HK-2 (cell line): ENCODE results near the gene NCKAP5.
A peak's percentile ranks its signal among the peaks of the same experiment; 100 is the strongest.

Experiments used
- DNase-seq: peaks from one replicate; pipeline ENCODE4 v3.0.0-alpha.2; 2018; ENCODE audit not compliant: unreplicated experiment

Gene NCKAP5

DNA sequence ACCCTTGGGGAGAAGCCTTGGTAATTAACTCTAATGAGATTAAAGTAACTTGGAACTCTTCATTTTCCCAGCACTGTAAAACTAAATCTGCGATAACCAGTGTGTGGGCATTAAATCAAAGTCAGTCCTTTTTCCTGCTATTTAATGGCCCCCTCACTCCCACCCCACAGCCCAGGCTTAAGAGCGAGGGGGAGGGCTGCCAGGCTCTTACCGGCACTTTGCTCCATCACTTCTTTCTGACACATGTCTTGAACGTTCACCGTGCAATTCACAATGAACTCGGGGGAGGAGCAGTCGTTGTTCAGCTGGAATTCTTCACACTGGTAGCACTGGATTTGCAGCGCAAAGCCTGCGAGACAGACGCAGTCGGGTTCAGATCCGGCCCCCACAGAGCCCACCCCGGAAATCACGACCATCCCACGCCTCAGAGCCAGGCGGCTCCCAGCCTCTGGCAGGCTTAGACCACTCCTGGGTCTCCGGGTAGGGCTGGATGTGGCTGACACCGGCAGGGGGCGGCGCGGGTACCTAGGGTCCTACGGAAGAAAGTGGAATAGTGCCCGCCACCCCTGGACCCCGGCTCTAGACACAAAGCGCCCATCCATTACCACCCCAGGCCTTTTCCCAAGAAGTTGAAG is 900.0 kb downstream of the NCKAP5 start:
- DNase-seq = peak; percentile 14

DNA sequence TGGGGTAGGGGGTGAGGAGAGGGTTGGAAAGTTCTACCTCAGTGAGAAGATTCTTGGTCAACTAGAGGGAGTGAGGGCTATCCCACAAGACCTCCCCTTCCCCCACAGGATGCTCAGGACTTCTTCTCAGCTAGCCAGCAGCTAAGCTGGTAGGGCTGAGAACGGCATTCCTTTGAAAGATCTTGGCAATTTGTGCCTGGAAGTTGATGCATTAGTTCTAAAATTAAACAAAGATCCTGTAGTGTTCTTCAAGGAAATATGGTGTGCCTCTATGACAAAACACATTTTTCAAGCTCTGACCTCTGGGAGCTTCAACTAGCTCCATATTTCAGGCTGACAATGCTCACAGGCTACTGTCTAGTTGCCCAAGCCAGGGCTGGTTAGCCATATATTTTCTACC is 900.6 kb downstream of the NCKAP5 start:
- no peak for DNase-seq

DNA sequence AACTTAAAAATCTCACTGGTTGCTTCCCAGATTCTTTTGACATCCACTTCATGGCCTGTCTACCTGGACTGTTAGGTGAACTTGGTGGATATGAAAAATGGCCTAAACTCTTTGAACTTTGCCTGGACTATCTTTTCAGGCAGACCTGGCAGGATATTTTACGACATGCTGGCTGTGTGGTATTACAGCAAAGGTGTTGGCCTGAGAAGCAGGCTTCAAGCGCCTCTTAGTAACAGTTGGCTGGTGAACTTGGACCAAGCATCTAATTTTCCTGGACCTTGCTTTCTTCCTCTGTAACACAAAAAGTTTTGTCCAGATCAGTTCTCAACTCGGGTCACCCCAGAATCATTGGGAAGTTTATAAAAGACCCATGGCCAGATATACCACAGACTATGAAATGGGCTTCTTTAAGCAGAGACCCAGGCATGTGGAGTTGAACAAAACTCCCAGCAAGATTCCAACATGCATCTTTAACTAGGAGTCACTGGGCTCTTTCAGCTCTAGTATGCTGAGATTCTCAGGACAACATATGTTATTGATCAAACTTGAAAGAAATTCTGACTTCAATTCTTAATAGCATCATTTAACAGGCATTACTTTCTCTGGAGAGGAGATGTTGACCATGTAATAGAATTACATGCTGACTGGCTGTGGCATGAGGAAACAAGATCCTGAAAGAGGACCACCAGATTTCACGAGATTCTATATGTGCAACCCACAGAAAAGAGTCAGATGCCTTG is 902.7 kb downstream of the NCKAP5 start:
- no peak for DNase-seq

DNA sequence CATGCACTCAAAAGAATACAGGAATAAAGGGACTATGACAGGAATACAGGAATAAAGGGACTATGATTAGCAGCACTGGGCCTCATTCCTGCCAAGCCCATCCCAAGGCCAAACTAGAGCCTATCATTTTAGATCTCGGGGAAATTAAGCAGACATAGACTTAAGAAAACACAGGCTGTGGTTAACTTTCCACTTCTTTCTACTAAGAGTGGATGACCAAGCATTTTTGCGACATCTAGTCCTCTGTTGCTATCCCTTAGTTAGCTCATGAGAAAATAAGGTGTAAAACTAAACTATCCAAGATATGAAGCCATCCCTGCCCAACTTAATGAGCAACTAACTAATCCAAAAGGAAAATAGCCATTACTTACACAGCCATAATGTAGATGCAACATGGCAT is 904.2 kb downstream of the NCKAP5 start:
- DNase-seq = no peak

DNA sequence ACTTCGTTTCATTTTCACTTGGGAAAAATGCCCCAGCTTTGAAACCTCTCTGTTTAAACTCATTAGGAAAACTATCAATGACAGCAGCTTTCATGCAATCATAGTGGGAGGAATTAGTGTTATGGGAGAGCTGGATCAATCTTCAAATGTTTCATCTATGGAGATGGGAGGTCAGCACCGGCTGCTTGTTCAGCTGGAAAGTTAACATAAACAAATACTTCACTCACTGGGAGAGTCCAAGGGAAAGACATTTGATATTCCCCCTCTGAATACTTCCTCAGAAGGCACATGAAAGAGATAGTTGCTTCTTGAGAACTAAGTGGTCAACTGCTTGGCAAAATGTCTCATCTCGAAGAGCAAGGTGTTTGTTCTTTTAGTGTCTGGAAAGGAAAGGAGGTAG is 905.5 kb downstream of the NCKAP5 start:
- no peak for DNase-seq

DNA sequence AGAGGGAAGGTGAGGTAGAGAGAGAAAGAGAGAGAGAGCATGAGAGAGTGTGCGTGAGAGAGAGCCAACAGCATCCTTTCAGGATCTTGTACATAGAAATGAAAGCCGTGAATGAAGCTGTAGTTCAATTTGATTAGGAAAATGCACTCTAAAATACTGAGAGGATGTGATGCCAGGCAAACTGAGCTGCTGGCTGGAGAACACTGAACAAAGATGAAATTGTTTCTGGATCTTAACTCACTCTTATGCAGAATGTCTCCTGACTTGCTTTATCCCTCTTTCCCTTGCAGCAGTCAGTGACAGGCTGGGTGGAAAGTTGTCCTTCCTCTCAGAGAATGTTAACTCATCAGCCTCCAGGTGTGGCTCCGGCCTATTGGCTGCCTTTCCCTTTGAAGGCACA is 908.9 kb downstream of the NCKAP5 start:
- no peak for DNase-seq

DNA sequence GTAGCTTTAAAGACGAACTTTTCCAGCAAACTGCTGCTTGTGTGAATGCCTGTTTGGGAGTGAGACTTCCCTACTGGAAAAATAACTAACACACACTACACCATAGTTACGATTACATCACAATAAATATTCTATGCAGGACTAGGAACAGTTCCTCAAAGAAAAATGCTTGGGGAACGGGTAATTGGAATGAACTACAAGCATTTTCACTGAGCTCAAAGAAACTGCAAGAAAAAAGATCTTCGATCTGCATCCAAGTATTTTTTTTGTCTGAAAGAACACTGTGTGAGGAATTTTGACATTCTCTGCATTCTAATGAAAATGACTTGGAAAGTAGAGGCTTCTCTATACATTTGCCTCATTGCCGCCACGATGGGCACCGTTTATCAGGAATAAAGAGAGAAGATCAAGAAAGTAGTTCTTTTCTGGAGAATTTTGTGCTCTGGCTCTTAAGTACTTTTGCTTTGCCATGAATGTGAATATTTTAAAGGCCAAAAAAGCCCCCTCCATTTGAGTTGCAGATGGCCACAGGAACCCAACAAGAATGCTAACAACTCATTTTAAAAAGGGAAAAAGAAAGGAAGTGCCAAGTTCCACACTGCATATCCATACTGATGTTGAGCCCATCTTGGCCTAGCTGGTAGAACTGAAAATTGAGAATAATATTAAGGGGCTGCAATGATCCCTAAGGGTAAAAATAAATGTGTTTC is 911.8 kb downstream of the NCKAP5 start:
- no peak for DNase-seq

DNA sequence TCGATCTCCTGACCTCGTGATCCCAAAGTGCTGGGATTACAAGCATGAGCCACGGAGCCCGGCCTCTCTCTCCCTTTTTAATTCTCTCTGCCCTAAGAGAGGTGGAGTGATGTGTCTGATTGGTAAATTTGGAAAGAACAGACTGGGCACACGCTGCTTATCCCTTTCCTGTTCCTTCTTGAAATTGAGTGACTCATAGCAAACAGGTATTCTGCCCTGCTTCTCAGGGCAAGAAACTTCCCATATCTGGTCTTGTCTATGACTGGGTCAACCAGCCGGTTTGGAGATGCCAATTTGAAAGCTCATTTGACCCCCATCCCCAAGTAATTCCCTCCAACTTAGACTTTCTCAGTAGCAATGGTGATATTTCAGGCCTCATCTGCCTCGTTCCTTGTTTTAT is 913.3 kb downstream of the NCKAP5 start:
- DNase-seq = no peak

DNA sequence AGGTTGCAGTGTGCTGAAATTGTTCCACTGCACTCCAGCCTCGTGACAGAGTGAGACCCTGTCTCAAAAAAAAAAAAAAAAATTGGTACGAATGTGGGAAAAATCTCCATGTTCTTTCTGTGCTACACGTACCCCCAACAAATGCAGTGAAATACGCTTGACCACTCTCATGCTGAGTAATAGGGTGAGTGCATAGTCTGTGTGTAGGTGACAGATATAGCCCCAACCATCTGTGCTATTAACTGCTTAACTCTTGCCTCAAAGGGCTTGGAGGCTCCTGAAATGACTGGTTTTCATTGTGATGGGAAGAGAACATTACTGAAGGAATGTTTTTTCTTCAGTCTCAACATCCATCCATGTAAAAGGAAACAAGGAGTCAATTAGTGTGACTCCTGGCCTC is 913.9 kb downstream of the NCKAP5 start:
- DNase-seq = no peak

DNA sequence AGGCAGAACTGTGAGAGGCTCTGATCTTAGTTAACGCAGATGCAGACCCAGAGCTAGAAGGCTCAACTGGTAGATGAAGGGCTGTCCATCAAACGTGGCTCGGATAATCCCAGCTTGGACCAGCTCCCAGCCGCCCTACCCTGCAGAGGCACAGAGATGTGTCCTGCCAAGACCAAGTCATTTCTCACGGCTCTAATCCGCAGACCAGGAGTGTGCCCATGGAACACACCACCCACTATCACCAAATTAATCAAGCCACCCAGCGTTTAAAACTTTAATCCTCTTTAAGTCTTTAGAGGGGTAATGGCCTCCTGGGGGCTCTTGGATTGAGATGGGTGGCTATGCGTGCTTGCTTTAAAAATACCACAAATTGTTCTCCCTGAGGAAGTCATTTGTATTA is 915.8 kb downstream of the NCKAP5 start:
- DNase-seq = no peak

DNA sequence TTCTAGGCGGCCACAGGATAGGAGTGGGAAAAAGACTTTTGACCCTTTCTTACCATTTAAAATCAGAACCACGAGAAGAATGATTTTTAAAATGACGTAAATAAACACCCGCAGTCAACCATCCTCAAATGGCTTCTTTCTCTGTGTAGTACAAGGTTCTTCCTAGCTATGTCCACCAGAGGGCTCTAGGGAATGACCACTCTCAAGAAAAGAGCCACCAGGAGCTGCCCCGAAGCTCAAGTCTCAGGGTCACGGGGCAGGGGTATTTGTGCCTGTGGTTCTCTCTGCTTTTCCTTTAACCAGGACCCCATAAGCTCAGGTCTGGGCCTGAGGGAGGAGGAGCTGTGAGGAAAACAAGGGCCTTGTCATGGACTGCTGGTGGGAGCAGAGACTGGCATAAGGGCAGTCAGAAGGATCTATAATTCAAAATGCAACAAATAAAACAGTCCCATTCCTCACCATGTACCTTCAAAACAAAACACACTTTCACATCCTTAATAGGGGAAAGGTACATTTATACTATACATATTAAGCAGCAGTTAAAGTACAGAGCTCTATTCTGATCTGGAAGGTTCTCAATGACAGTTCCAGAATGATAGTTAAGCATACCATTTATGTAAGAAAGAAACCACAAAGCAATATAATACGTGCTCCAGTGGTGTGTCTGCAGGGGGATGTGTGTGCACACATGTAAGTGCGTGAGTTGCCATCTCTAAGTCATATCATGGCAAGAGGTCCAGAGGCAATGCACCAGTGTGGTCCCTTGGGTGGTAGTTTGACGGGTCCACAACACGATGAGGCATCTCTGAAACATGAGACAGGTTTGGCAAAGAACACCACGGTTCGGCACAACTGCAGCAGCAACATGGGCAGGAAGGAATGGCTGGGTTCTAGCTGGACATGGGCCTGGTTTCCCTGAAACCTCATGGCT is 916.9 kb downstream of the NCKAP5 start:
- DNase-seq = peak; percentile 11

DNA sequence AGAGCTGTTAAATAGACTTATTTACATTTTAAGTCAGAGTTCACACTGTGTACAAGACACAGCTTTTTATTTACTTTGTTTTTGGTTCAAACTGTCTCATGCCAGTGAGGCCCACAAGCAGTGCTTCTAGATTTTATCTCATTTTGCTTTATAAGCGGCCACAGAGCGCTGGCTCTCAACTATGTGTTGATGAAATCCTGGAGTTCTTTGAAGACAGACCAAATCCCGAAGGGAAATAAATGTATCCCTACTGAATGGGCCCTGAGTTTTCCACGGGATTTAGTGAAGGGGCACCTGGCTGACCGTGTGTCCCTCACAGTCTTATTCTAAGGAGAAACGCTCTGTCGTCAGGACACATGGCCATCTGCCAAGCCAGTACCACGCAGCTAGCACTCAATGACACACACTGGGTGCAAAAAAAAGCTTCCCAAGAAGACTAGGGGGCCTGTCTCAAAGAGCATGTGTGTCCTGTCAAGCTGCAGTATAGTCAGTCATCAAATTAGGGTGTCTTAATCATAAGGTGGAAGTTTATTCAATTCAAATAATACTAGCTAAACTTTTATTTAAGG is 921.6 kb downstream of the NCKAP5 start:
- DNase-seq = no peak

DNA sequence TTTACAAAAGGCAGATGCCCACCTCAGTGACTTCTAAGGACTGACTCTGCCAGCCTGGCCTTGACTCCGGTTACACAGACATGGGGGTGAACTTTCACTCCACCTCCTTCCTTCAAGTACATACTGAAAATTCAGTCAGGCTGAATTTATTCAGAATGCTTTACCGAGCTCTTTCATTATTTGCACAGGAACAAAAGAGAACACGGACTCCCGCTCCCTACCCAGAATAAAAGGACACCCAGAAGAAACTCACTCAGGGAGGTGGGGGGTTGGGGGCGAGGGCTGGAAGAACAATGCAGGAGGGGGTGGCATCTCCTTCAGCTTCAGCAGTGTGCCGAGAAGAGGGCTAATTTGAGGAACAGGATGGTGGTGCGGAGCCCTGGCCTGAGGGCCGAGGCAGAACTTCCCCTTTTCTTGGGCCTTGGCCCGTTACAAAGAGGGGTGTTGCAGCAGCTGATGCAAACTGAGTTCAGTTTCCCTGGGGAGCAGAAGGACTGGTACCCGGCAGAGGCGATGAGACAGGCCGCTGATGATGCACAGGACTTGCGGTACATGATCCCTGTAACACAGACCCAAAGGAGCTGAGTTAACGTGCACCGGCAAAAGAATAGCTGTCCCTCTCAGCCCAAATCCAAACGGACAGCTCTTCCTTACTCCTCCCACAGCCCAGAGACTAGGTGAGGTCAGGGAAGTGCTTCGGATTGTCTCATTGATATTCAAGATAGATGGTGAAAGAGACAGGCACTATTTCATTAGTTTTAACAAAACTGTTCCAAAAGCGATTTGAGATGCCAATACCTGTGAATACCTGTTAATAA is 922.3 kb downstream of the NCKAP5 start:
- no peak for DNase-seq

DNA sequence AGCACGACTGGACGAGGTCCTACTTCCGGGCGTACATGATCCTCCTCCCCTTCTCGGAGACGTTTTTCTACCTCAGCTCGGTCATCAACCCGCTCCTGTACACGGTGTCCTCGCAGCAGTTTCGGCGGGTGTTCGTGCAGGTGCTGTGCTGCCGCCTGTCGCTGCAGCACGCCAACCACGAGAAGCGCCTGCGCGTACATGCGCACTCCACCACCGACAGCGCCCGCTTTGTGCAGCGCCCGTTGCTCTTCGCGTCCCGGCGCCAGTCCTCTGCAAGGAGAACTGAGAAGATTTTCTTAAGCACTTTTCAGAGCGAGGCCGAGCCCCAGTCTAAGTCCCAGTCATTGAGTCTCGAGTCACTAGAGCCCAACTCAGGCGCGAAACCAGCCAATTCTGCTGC is 923.1 kb downstream of the NCKAP5 start:
- DNase-seq = no peak

DNA sequence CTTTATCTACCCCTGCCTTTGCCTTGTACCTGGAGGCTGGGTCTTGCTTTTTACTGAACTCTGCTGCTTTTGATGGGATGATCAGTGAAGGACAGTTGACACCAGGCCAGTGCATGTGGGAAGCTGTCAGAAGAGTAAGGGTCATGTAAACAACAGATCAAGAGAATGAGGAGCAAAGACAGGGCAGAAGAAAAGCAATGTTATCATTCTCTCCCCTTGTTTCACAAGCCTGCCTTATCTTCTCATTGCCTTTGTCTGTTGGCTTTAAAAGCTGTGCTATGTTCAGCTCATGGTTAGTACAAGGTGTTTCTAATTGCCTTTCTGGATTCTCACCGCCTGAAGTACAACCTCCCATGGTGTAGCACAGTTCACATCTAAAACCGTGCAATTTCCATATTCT is 925.8 kb downstream of the NCKAP5 start:
- no peak for DNase-seq

DNA sequence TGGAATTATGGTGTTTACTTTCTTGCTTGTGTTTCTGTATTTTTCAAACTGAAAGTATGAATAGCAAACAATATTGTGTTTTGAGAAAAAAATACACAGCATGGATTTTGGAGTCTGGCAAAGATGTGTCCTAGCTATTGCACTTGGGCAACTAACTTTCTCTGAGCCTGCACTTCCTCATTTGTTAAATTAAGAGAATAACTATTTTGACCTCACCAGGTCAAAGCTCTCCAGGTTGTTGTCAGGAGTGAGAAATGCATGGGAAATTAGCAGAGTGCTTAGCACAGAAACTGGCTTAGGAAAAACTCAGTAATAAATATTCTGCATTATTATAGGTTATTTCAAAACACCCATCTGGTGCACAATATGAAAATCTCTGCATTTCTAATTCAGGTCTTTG is 926.4 kb downstream of the NCKAP5 start:
- no peak for DNase-seq

DNA sequence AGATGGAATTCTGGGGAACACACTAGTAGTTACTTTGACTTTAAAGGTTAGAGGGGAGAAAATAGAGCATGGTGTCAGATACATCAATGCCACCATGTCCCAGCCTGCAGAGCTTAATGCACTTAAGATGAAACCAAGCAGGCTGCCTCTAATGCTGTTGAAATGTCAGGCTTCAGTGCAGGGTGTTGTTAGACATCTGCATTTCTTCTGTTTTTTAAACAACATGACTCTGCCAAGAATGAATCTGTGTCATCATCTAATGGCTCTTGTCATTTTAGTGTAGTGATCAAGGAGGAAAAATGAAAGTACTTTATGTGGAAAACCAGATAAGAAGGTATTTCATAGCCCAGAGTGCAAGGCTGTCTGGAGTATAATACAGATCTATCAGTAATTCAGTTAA is 928.1 kb downstream of the NCKAP5 start:
- DNase-seq = no peak

DNA sequence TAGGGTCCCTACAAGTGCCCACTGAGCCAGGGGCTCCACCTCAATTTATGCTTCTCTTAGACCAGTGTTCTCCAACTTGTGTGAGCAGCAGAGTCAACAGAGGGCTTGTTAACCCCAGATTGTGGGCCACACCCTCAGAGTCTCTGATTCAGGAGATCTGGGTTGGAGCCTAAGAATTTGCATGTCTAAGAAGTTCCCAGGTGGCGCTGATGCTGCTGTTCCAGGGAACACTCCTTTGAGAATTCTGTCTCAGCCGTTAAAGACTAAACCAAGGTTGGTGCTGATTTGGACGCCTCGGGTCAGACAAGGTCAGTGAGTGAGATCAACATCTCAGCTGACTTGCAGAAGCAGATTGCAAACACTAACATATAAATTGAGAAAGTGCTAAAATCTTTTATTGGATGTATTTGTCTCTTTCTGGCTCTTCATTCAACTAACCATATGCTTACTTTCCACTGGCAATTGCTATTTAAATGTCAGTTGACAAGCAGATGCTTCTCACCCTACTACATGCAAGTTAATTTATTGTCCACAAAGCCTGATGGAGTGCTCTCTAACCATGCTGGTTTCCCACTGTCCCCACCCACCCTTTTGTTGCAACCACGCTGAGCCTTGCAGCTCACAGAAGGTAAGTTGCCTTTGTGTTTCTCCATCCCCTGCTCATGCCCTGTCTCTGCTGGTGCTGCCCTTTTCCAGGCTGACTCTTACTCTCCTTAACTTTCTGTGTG is 929.8 kb downstream of the NCKAP5 start:
- DNase-seq = no peak

DNA sequence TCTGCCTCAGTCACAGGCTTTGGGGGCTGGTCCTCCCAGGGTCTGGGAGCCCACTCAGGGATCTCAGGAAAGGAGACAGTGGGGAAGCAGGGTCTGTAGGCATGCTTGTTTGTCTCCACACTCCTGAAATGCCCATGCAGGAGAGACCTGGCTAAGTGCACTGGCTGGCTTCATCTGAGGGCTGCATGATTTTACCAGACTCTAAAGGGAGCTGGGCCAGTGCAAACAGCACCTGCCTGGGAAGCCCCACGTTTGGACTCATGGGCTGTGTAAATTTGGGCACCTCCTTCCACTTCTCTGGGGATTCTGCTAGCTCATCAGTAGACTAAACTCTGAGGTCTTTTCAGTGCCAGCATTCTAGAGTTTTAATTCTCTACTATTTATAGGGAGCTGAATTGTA is 931.9 kb downstream of the NCKAP5 start:
- DNase-seq = no peak

DNA sequence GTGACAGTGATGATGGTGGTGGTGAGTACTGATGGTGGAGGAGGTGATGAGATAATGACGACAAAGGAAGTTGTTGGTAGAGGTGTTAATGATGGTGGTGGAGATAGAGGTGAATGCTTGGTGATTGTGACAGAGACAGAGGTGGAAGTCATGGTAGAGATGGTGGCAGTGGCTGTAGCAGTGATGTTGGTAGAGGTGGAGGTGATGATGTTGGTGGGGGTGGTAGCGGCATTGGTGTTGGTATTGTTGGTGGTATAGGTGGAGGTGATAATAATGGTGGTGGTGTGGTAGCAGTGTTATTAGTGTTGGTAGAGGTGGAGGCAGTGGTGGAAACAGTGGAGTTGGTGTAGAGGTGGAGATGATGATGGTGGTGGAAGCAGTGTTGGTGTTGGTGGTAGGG is 934.6 kb downstream of the NCKAP5 start:
- DNase-seq = no peak
